MM.1S (cell line): ENCODE data around the gene FHL5.
"Not testable (repeated sequence)": the region's sequence is repeated elsewhere in the genome, so short reads cannot be mapped to it uniquely, and the experiment has no call there.

Experiments used
- DNase-seq: peaks from one replicate; pipeline ENCODE4 v3.0.0-alpha.2; 2015
- H2AFZ ChIP-seq: fragments of 300-600 bp; sonication (generic); 2 replicates; pipeline ENCODE4 v1.6.0; 2016; ENCODE audit warnings: antibody characterized with exemption, low read length
- H3F3A ChIP-seq: fragments of 300-600 bp; sonication (generic); 2 replicates; pipeline ENCODE4 v1.6.1; 2016; ENCODE audit warnings: mild to moderate bottlenecking, antibody characterized with exemption, low read length, moderate library complexity, mixed read lengths; ENCODE audit not compliant: insufficient read depth
- H3K27ac ChIP-seq: fragments of 300-600 bp; sonication (generic); 2 replicates; pipeline ENCODE4 v1.5.1; 2016; ENCODE audit warnings: mild to moderate bottlenecking, low read length
- H3K27me3 ChIP-seq: fragments of 300-600 bp; sonication (generic); replicated peaks from 2 replicates; pipeline ENCODE4 v1.6.0; 2016; ENCODE audit warnings: low read length; ENCODE audit not compliant: insufficient read depth
- H3K36me3 ChIP-seq: fragments of 300-600 bp; sonication (generic); replicated peaks from 2 replicates; pipeline ENCODE4 v1.6.1; 2016; ENCODE audit warnings: mild to moderate bottlenecking, low read length, mixed read lengths; ENCODE audit not compliant: insufficient read depth
- H3K4me1 ChIP-seq: fragments of 300-600 bp; sonication (generic); 2 replicates; pipeline ENCODE4 v1.6.1; 2016; ENCODE audit warnings: low read length, mixed read lengths
- H3K4me2 ChIP-seq: fragments of 300-600 bp; sonication (generic); 2 replicates; pipeline ENCODE4 v1.6.0; 2016; ENCODE audit warnings: low read depth, low read length
- H3K4me3 ChIP-seq: fragments of 300-600 bp; sonication (generic); 2 replicates; pipeline ENCODE4 v1.5.1; 2016; ENCODE audit warnings: low read length, mixed read lengths
- H3K79me2 ChIP-seq: fragments of 300-600 bp; sonication (generic); 2 replicates; pipeline ENCODE4 v1.6.1; 2016; ENCODE audit warnings: mixed run types, low read length, mixed read lengths
- H3K9ac ChIP-seq: fragments of 300-600 bp; sonication (generic); 2 replicates; pipeline ENCODE4 v1.6.1; 2016; ENCODE audit warnings: low read length, mixed read lengths
- H3K9me2 ChIP-seq: fragments of 300-600 bp; sonication (generic); replicated peaks from 2 replicates; pipeline ENCODE4 v1.6.1; 2016; ENCODE audit warnings: mild to moderate bottlenecking, low read length, mixed read lengths; ENCODE audit not compliant: insufficient read depth
- H3K9me3 ChIP-seq: fragments of 300-600 bp; sonication (generic); replicated peaks from 2 replicates; pipeline ENCODE4 v1.6.1; 2016; ENCODE audit warnings: mild to moderate bottlenecking, low read length, mixed read lengths; ENCODE audit not compliant: insufficient read depth
- H4K20me1 ChIP-seq: fragments of 300-600 bp; sonication (generic); 2 replicates; pipeline ENCODE4 v1.6.1; 2016; ENCODE audit warnings: mild to moderate bottlenecking, low read length, moderate library complexity, mixed read lengths; ENCODE audit not compliant: insufficient read depth
- CTCF ChIP-seq: fragments of 300-600 bp; sonication (generic); IDR thresholded peaks from 2 replicates; pipeline ENCODE4 v1.5.1; 2016; ENCODE audit warnings: antibody characterized with exemption, low read length, mixed read lengths
- EZH2 ChIP-seq: fragments of 300-600 bp; sonication (generic); optimal IDR thresholded peaks from 2 replicates; pipeline ENCODE3; 2017; ENCODE audit warnings: low read depth, mild to moderate bottlenecking, antibody characterized with exemption, low read length, mixed read lengths
- EZH2phosphoT487 ChIP-seq: fragments of 300-600 bp; sonication (generic); IDR thresholded peaks from 2 replicates; pipeline ENCODE4 v1.6.1; 2018; ENCODE audit warnings: antibody characterized with exemption, low read length

FHL5 gene

GRCh38 chr6:96545882-96546281, 17.0 kb upstream of the FHL5 start:
- H3K36me3 ChIP-seq = no peaks in the 10 kb centered on the region; the same call in 1 of the 2 replicates
- H4K20me1 ChIP-seq = no peaks in the 10 kb centered on the region
- H3K79me2 ChIP-seq = no peaks in the 10 kb centered on the region
- no peaks in the 10 kb centered on the region for H3K4me1 ChIP-seq
- no peak overlapping the region for H3K4me2 ChIP-seq
- no peak overlapping the region for H3K9ac ChIP-seq
- H3F3A ChIP-seq = no peaks in the 10 kb centered on the region
- no peaks in the 10 kb centered on the region for H3K27me3 ChIP-seq
- no peak overlapping the region for H2AFZ ChIP-seq
- H3K9me2 ChIP-seq = no peaks in the 10 kb centered on the region
- no peak overlapping the region for H3K4me3 ChIP-seq
- H3K27ac ChIP-seq = no peak overlapping the region
- no peak for DNase-seq
- no peaks in the 10 kb centered on the region for H3K9me3 ChIP-seq
- TF ChIP-seq EZH2phosphoT487 (no peak), CTCF (no peak), EZH2 (no peak)

GRCh38 chr6:96547654-96548053, 15.3 kb upstream of the FHL5 start:
- Histone ChIP-seq H2AFZ (no peak overlapping the region), H3K9me3 (no peaks in the 10 kb centered on the region), H3K36me3 (no peaks in the 10 kb centered on the region; the same call in 1 of the 2 replicates), H4K20me1 (no peaks in the 10 kb centered on the region), H3K79me2 (no peaks in the 10 kb centered on the region), H3K9ac (no peak overlapping the region), H3K9me2 (no peaks in the 10 kb centered on the region), H3K4me3 (no peak overlapping the region), H3K27me3 (no peaks in the 10 kb centered on the region), H3K27ac (no peak overlapping the region), H3K4me2 (no peak overlapping the region), H3F3A (no peaks in the 10 kb centered on the region), H3K4me1 (no peaks in the 10 kb centered on the region)
- TF ChIP-seq EZH2 = no peak
- no peak for TF ChIP-seq EZH2phosphoT487
- TF ChIP-seq CTCF = no peak
- DNase-seq = no peak

- Histone ChIP-seq H3K4me1 (no peaks in the 10 kb centered on the region), H3K9ac (no peak overlapping the region), H3K9me2 (no peaks in the 10 kb centered on the region), H3K4me3 (no peak overlapping the region), H3K79me2 (no peaks in the 10 kb centered on the region), H3F3A (no peaks in the 10 kb centered on the region), H3K9me3 (no peaks in the 10 kb centered on the region), H2AFZ (no peak overlapping the region), H3K36me3 (0 out of 2 replicates have a peak, but pooled peaks cover 3% of the 10 kb centered on the region), H3K27me3 (no peaks in the 10 kb centered on the region), H4K20me1 (no peaks in the 10 kb centered on the region), H3K4me2 (no peak overlapping the region), H3K27ac (no peak overlapping the region)
- DNase-seq = no peak
- TF ChIP-seq EZH2phosphoT487 (no peak), EZH2 (no peak), CTCF (no peak)
These were observed 8.4 kb upstream of the FHL5 start for GRCh38 chr6:96554558-96554957.

- H3K27ac ChIP-seq, H3K36me3 ChIP-seq, H3K4me1 ChIP-seq, H3K9ac ChIP-seq, H3K27me3 ChIP-seq, DNase-seq, H3K4me3 ChIP-seq, H3K4me2 ChIP-seq, H3F3A ChIP-seq, H3K79me2 ChIP-seq, H3K9me2 ChIP-seq, H3K9me3 ChIP-seq, H4K20me1 ChIP-seq, H2AFZ ChIP-seq: not testable (repeated sequence)
These were observed 3.2 kb upstream of the FHL5 start for GRCh38 chr6:96559740-96560139.
